K562 (cell line): ENCODE measurements around the gene CFAP97D2. TPM values are rescaled to one million over a fixed set of nuclear protein-coding genes. Genes with fewer than 3 reads are reported as not detected.

Experiments used
- ATAC-seq: fragments of 200-7000 bp; cut with Tn5 transposase; 3 replicates; pipeline ENCODE4 v1.9.1; 2020; ENCODE audit warnings: moderate library complexity
- BruUV-seq: library from RNA; stranded (reverse); fragments of 400-500 nt; replicated peaks from 2 replicates; lab custom pipeline; 2021; lab: Mats Ljungman, UMichigan
- CTCF ChIA-PET: fragments of 300-600 bp; formaldehyde crosslinking; extraction: SDS; loops from one replicate; lab custom pipeline; 2021; ENCODE audit warnings: low intra/inter-chr PET ratio; lab: Yijun Ruan, JAX
- POLR2A ChIA-PET: fragments of 300-600, 350-650 bp; sonication (Branson Sonifier 250); formaldehyde crosslinking; extraction: SDS; loops from one replicate; lab custom pipeline; 2021; ENCODE audit warnings: antibody characterized with exemption, inconsistent platforms; lab: Yijun Ruan, JAX
- DNase-seq, 4 experiments: peaks; one replicate each; pipeline versions ENCODE4 v3.0.0 to v3.0.0-alpha.2; 2011 to 2018; ENCODE audit warnings: low spot score in 3 of 4, mixed read lengths in 3 of 4; ENCODE audit errors: extremely low read depth in 1 of 4
- FAIRE-seq: peaks from 2 replicates; lab custom pipeline; 2011; peaks lifted over from hg19 to GRCh38; lab: Jason Lieb, UNC
- H2AFZ ChIP-seq: 2 replicates; pipeline ENCODE4 v1.6.0; 2011; ENCODE audit warnings: low read depth, low read length, control low read depth, inconsistent platforms
- H3K27ac ChIP-seq: fragments of 200-600 bp; 3 replicates; pipeline ENCODE4 v1.8.0; 2011; ENCODE audit warnings: low read depth, mild to moderate bottlenecking, control low read depth, inconsistent platforms, low read length, moderate library complexity, mixed read lengths; ENCODE audit errors: extremely low read depth
- H3K27me3 ChIP-seq, 2 experiments: fragments of 300-600 bp in 1 of 2; 2 replicates in 1 of 2; 3 replicates in 1 of 2; pipeline versions ENCODE4 v1.6.0 to v1.8.0; 2011; ENCODE audit warnings: inconsistent platforms in 2 of 2, low read length in 2 of 2, mild to moderate bottlenecking in 1 of 2, mixed read lengths in 1 of 2, moderate library complexity in 1 of 2; ENCODE audit not compliant: control insufficient read depth in 2 of 2, insufficient read depth in 2 of 2
- H3K36me3 ChIP-seq: fragments of 300-600 bp; 3 replicates; pipeline ENCODE4 v1.8.0; 2011; ENCODE audit warnings: mild to moderate bottlenecking, low read length, inconsistent platforms; ENCODE audit not compliant: control insufficient read depth, insufficient read depth
- H3K4me1 ChIP-seq, 2 experiments: fragments of 200-600 bp in 1 of 2; replicated peaks in 1 of 2; 2 replicates in 1 of 2; 3 replicates in 1 of 2; pipeline versions ENCODE4 v1.5.1 to v1.8.0; 2011; ENCODE audit warnings: inconsistent platforms in 2 of 2, low read length in 2 of 2, mild to moderate bottlenecking in 1 of 2, mixed read lengths in 1 of 2, moderate library complexity in 1 of 2; ENCODE audit not compliant: control insufficient read depth in 2 of 2, insufficient read depth in 2 of 2
- H3K4me2 ChIP-seq: 2 replicates; pipeline ENCODE4 v1.6.1; 2011; ENCODE audit warnings: low read length, control low read depth, inconsistent platforms, mixed read lengths; ENCODE audit not compliant: insufficient read depth
- H3K4me3 ChIP-seq: fragments of 200-600 bp; sonication (generic), shearing (Covaris generic); 2 replicates; pipeline ENCODE4 v1.5.1; 2016; ENCODE audit warnings: control low read depth, inconsistent platforms
- H3K79me2 ChIP-seq: fragments of 200-600 bp; 3 replicates; pipeline ENCODE4 v1.8.0; 2011; ENCODE audit warnings: low read length, inconsistent platforms; ENCODE audit not compliant: control insufficient read depth, insufficient read depth
- H3K9ac ChIP-seq, 2 experiments: 2 replicates each; pipeline versions ENCODE4 v1.6.0 to v1.6.1; 2011; ENCODE audit warnings: low read depth in 2 of 2, low read length in 2 of 2, control low read depth in 1 of 2, inconsistent platforms in 1 of 2, mild to moderate bottlenecking in 1 of 2, mixed read lengths in 1 of 2; ENCODE audit not compliant: insufficient read depth in 1 of 2
- H3K9me1 ChIP-seq: one replicate; pipeline ENCODE4 v1.6.0; 2011; ENCODE audit warnings: inconsistent platforms, mild to moderate bottlenecking, low read length, moderate library complexity; ENCODE audit not compliant: control insufficient read depth, insufficient read depth
- H3K9me3 ChIP-seq: replicated peaks from 2 replicates; pipeline ENCODE4 v1.5.1; 2011; ENCODE audit warnings: low read depth, low read length, inconsistent platforms; ENCODE audit not compliant: control insufficient read depth, insufficient read depth
- H4K20me1 ChIP-seq: replicated peaks from 2 replicates; pipeline ENCODE4 v1.6.1; 2011; ENCODE audit warnings: low read length, inconsistent platforms, mixed read lengths; ENCODE audit not compliant: control insufficient read depth, insufficient read depth
- ARID2 ChIP-seq: fragments of 450-650 bp; IDR thresholded peaks from 2 replicates; pipeline ENCODE4 v1.6.1; 2017; ENCODE audit warnings: antibody characterized with exemption, mild to moderate bottlenecking
- CTBP1 ChIP-seq: fragments of 450-650 bp; IDR thresholded peaks from 2 replicates; pipeline ENCODE4 v1.6.1; 2016; ENCODE audit warnings: borderline replicate concordance
- ESRRA ChIP-seq: fragments of 450-650 bp; IDR thresholded peaks from 2 replicates; pipeline ENCODE4 v1.6.1; 2014; ENCODE audit warnings: low read depth, mild to moderate bottlenecking, moderate library complexity, borderline replicate concordance
- GTF2F1 ChIP-seq: IDR thresholded peaks from 2 replicates; pipeline ENCODE4 v1.6.1; 2011; ENCODE audit warnings: low read depth, low read length, improper control_type of control experiment
- HNRNPLL ChIP-seq: fragments of 200-400 bp; formaldehyde crosslinking; IDR thresholded peaks from 2 replicates; pipeline ENCODE4 v1.6.1; 2017; ENCODE audit warnings: low read length, low read depth, mild to moderate bottlenecking; ENCODE audit not compliant: poor library complexity, severe bottlenecking
- KLF16 ChIP-seq: IDR thresholded peaks from 2 replicates; pipeline ENCODE4 v1.6.1; 2016; ENCODE audit warnings: antibody characterized with exemption
- SMC3 ChIP-seq: conservative IDR thresholded peaks from 2 replicates; pipeline ENCODE4 v1.6.1; 2011; ENCODE audit warnings: low read depth, low read length, improper control_type of control experiment; ENCODE audit not compliant: insufficient read depth
- TCFL5 ChIP-seq: fragments of 250-450 bp; sonication (Bioruptor Pico); conservative IDR thresholded peaks from 2 replicates; pipeline ENCODE4 v1.6.1; 2021; ENCODE audit warnings: mild to moderate bottlenecking, moderate library complexity, matching md5 sums
- WGBS: fragments of 100-300 bp; shearing (Covaris generic); methylation state at CpG from one replicate; pipeline ENCODE4 v1.1.6; 2016; ENCODE audit warnings: low coverage, mixed read lengths; ENCODE audit not compliant: insufficient coverage; ENCODE audit errors: missing lambda C conversion rate; 5-methylcytosine and 5-hydroxymethylcytosine counted together
- in situ Hi-C: fragments of 300-500 bp; cut with MboI; formaldehyde crosslinking; loops from 4 replicates; pipeline ENCODE4 v1.15.0; 2018; ENCODE audit warnings: inconsistent platforms, mixed read lengths
- intact Hi-C: fragments of 100-400 bp; cut with micrococcal nuclease; formaldehyde crosslinking; loops from 2 replicates; pipeline ENCODE4 v1.14.2; 2022
- polyA plus RNA-seq, 8 experiments: library from polyadenylated mRNA; depleted of rRNA in 4 of 8; stranded (reverse) in 5 of 8; unstranded in 3 of 8; fragments of >200 nt; fragmentation: Nextera tagmentation in 2 of 8; fragmentation: Illumina TruSeq in 1 of 8; extraction: Ambion mirVana in 2 of 8; extraction: Trizol in 1 of 8; gene quantifications; 2 replicates each; pipeline versions ENCODE4 v1.2.1 to v1.2.3, GENCODE V29; 2011 to 2014; ENCODE audit warnings: inconsistent platforms in 1 of 8, missing spikeins in 1 of 8
- total RNA-seq, 7 experiments: library from RNA; depleted of rRNA in 6 of 7; stranded (reverse); fragments of >200 nt in 6 of 7; fragmentation: Illumina TruSeq in 2 of 7; extraction: Trizol in 2 of 7; gene quantifications; 2 replicates each; pipeline versions ENCODE4 v1.2.1 to v1.2.3, GENCODE V29; 2011 to 2021; ENCODE audit warnings: low replicate concordance in 1 of 7
- TF ChIP-seq, protein P1 (sequence below): fragments of 250-450 bp; sonication (Bioruptor Pico); IDR thresholded peaks from 2 replicates; pipeline ENCODE4 v1.5.0; 2022; ENCODE audit warnings: mild to moderate bottlenecking
- TF ChIP-seq, protein P2 (sequence below), 3 experiments: IDR thresholded peaks in 2 of 3; conservative IDR thresholded peaks in 1 of 3; 2 replicates each; pipeline ENCODE4 v1.5.1; 2011 to 2012; ENCODE audit warnings: low read length in 3 of 3, mild to moderate bottlenecking in 3 of 3, control low read depth in 2 of 3, improper control_type of control experiment in 1 of 3, inconsistent platforms in 1 of 3, low read depth in 1 of 3, mixed read lengths in 1 of 3, moderate library complexity in 1 of 3; ENCODE audit not compliant: insufficient read depth in 2 of 3
- TF ChIP-seq, protein P3 (sequence below): fragments of 250-450 bp; sonication (Bioruptor Pico); IDR thresholded peaks from 2 replicates; pipeline ENCODE4 v1.5.0; 2021
- TF ChIP-seq, protein P4 (sequence below): sonication (generic); formaldehyde crosslinking; IDR thresholded peaks from 2 replicates; pipeline ENCODE4 v1.8.0; 2022; ENCODE audit warnings: missing genetic modification reagents, mild to moderate bottlenecking, borderline replicate concordance

The CFAP97D2 gene
- total and polyA plus RNA-seq, 9 of the 15 experiments (the other 6 are each of a cell fraction or from before 2014, with no cell fraction given) = not detected

DNA sequence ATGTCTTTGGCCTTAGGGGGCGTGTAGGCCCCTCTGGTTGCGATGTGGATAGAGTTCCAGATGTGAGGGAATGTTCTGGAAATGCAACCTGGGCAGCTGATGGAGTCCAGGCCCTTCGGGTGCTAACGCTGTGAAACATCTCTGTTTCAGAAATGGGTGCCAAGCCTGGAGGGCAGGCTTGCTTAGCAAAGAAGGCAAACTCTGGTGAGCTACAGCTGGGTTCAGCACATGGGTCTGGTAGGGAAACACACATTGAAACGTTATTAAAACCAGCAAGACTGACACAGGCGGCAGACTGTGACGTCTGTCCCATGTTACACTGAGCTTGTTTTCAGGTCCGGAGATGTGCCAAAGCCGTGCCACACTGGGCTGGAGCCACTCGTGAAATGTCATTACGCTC, 47.0 kb downstream of the CFAP97D2 start (continued):
- TF ChIP-seq, protein P1, sequence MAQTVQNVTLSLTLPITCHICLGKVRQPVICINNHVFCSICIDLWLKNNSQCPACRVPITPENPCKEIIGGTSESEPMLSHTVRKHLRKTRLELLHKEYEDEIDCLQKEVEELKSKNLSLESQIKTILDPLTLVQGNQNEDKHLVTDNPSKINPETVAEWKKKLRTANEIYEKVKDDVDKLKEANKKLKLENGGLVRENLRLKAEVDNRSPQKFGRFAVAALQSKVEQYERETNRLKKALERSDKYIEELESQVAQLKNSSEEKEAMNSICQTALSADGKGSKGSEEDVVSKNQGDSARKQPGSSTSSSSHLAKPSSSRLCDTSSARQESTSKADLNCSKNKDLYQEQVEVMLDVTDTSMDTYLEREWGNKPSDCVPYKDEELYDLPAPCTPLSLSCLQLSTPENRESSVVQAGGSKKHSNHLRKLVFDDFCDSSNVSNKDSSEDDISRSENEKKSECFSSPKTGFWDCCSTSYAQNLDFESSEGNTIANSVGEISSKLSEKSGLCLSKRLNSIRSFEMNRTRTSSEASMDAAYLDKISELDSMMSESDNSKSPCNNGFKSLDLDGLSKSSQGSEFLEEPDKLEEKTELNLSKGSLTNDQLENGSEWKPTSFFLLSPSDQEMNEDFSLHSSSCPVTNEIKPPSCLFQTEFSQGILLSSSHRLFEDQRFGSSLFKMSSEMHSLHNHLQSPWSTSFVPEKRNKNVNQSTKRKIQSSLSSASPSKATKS (CRISPR knock-in tag) = no peak
- TF ChIP-seq SMC3 = no peak
- TF ChIP-seq TCFL5 = no peak
- no peak for TF ChIP-seq GTF2F1

DNA sequence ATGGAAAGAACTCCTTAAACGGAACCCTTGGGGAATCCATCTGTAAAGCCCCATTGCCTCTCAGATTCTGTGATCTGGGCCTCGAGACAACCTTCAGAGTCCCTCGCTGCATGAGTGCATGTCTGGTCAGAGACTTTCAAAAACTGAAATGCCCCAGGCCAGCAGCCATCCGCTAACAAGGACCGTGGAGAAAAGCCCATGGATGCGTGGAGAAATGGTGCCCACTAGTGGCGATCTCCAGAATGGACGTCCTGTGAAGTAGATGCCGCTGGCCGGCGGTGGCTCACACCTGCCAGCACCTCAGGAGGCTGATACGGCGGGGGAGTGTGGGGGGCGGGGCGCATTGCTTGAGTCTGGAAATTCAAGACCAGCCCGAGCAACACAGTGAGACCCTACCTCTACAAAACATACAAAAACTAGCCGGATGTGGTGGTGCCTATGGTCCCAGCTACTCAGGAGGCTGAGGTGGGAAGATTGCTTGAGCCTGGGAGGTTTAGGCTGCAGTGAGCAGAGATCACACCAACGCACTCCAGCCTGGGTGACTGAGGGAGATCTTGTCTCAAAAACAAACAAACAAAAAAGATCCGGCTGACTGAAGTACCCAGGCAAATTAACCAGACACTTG, 47.8 kb downstream of the CFAP97D2 start:
- no peaks in the 10 kb centered on the region for H3K9me1 ChIP-seq
- FAIRE-seq = peak; percentile 95
- in situ Hi-C loops (no loop called here), intact Hi-C loops (loop anchor here (1.0 to 5.0 kb wide), 2 partner anchors 276 to 410 kb away; no protein-coding TSS in a partner anchor)
- H3K27me3 ChIP-seq = no peaks in the 10 kb centered on the region
- H3K9ac ChIP-seq = no peak overlapping the region
- H3K36me3 ChIP-seq = no peaks in the 10 kb centered on the region
- no peak overlapping the region for H3K27ac ChIP-seq
- no peak overlapping the region for H3K4me3 ChIP-seq
- ATAC-seq = peak; percentile 88
- DNase-seq = peak; percentile 66 to 86 (median 71)
- peak overlapping the region; percentile 12; the same call in 1 of the 2 replicates for H2AFZ ChIP-seq
- ChIA-PET CTCF (interaction anchor here (0.9 to 2.7 kb wide), 3 partner anchors 80 to 496 kb away, joined by 3 to 26 read pairs (median 3); no protein-coding TSS in a partner anchor), POLR2A (interaction anchor here (0.6 kb wide), 1 partner anchor 684 kb away, joined by 3 read pairs; no protein-coding TSS in a partner anchor)
- H4K20me1 ChIP-seq = no peaks in the 10 kb centered on the region
- no peaks in the 10 kb centered on the region for H3K9me3 ChIP-seq
- peaks cover 17 to 23% of the 10 kb centered on the region in 2 experiments; a peak in 4 of 5 replicates for H3K4me1 ChIP-seq
- BruUV-seq = no TSS peak
- H3K79me2 ChIP-seq = no peaks in the 10 kb centered on the region
- no peak overlapping the region for H3K4me2 ChIP-seq
- WGBS = 4% methylated on average over 18 of the region's 19 CpGs
- TF ChIP-seq HNRNPLL (no peak), ARID2 (peak; percentile 80), ESRRA (no peak), CTBP1 (peak; percentile 83; the same call in 1 of the 2 replicates), KLF16 (peak; percentile 75)
- TF ChIP-seq, protein P2, sequence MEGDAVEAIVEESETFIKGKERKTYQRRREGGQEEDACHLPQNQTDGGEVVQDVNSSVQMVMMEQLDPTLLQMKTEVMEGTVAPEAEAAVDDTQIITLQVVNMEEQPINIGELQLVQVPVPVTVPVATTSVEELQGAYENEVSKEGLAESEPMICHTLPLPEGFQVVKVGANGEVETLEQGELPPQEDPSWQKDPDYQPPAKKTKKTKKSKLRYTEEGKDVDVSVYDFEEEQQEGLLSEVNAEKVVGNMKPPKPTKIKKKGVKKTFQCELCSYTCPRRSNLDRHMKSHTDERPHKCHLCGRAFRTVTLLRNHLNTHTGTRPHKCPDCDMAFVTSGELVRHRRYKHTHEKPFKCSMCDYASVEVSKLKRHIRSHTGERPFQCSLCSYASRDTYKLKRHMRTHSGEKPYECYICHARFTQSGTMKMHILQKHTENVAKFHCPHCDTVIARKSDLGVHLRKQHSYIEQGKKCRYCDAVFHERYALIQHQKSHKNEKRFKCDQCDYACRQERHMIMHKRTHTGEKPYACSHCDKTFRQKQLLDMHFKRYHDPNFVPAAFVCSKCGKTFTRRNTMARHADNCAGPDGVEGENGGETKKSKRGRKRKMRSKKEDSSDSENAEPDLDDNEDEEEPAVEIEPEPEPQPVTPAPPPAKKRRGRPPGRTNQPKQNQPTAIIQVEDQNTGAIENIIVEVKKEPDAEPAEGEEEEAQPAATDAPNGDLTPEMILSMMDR (IDR thresholded peaks at IDR 0.05 in 2 of 3, conservative IDR thresholded peaks at IDR 0.05 in 1 of 3; ENCODE audit: insufficient read depth in 2 of 3, low read depth in 1 of 3, low read length in 3 of 3) = peak; percentile 88 to 92 (median 90)
- TF ChIP-seq, protein P3, sequence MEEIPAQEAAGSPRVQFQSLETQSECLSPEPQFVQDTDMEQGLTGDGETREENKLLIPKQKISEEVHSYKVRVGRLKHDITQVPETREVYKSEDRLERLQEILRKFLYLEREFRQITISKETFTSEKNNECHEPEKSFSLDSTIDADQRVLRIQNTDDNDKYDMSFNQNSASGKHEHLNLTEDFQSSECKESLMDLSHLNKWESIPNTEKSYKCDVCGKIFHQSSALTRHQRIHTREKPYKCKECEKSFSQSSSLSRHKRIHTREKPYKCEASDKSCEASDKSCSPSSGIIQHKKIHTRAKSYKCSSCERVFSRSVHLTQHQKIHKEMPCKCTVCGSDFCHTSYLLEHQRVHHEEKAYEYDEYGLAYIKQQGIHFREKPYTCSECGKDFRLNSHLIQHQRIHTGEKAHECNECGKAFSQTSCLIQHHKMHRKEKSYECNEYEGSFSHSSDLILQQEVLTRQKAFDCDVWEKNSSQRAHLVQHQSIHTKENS (CRISPR knock-in tag) = no peak
- TF ChIP-seq, protein P4, sequence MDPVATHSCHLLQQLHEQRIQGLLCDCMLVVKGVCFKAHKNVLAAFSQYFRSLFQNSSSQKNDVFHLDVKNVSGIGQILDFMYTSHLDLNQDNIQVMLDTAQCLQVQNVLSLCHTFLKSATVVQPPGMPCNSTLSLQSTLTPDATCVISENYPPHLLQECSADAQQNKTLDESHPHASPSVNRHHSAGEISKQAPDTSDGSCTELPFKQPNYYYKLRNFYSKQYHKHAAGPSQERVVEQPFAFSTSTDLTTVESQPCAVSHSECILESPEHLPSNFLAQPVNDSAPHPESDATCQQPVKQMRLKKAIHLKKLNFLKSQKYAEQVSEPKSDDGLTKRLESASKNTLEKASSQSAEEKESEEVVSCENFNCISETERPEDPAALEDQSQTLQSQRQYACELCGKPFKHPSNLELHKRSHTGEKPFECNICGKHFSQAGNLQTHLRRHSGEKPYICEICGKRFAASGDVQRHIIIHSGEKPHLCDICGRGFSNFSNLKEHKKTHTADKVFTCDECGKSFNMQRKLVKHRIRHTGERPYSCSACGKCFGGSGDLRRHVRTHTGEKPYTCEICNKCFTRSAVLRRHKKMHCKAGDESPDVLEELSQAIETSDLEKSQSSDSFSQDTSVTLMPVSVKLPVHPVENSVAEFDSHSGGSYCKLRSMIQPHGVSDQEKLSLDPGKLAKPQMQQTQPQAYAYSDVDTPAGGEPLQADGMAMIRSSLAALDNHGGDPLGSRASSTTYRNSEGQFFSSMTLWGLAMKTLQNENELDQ = no peak
